ENCODE data around the gene MAPT. TPM values are rescaled to one million over a fixed set of nuclear protein-coding genes. Genes with fewer than 3 reads are reported as not detected.

The MAPT gene
- total RNA-seq, 1 donor from 2014 or later = 2.9 TPM

- H3K27me3 Mint-ChIP-seq (ENCODE audit: low read depth) = peaks cover 42% of the 10 kb centered on the region
- peaks cover 3% of the 10 kb centered on the region for H3K9me3 Mint-ChIP-seq (ENCODE audit: low read depth)
- DNase-seq (ENCODE audit: low spot score) = no peak
- no peak overlapping the region for H3K27ac Mint-ChIP-seq (ENCODE audit: unreplicated experiment)
- TF ChIP-seq, protein P1, sequence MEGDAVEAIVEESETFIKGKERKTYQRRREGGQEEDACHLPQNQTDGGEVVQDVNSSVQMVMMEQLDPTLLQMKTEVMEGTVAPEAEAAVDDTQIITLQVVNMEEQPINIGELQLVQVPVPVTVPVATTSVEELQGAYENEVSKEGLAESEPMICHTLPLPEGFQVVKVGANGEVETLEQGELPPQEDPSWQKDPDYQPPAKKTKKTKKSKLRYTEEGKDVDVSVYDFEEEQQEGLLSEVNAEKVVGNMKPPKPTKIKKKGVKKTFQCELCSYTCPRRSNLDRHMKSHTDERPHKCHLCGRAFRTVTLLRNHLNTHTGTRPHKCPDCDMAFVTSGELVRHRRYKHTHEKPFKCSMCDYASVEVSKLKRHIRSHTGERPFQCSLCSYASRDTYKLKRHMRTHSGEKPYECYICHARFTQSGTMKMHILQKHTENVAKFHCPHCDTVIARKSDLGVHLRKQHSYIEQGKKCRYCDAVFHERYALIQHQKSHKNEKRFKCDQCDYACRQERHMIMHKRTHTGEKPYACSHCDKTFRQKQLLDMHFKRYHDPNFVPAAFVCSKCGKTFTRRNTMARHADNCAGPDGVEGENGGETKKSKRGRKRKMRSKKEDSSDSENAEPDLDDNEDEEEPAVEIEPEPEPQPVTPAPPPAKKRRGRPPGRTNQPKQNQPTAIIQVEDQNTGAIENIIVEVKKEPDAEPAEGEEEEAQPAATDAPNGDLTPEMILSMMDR (IDR thresholded peaks at IDR 0.05) = no peak
- no peaks in the 10 kb centered on the region for H3K4me1 Mint-ChIP-seq (ENCODE audit: low read depth)
- no peaks in the 10 kb centered on the region for H3K36me3 Mint-ChIP-seq (ENCODE audit: low read depth)
- H3K4me3 Mint-ChIP-seq (ENCODE audit: unreplicated experiment) = no peak overlapping the region
Measured at GRCh38 chr17:45863857-45864654, 30.3 kb upstream of the MAPT start.

- H3K4me3 Mint-ChIP-seq (ENCODE audit: unreplicated experiment) = no peak overlapping the region
- no peak for DNase-seq (ENCODE audit: low spot score)
- H3K36me3 Mint-ChIP-seq (ENCODE audit: low read depth) = no peaks in the 10 kb centered on the region
- no peak overlapping the region for H3K27ac Mint-ChIP-seq (ENCODE audit: unreplicated experiment)
- peaks cover 6% of the 10 kb centered on the region for H3K4me1 Mint-ChIP-seq (ENCODE audit: low read depth)
- TF ChIP-seq, protein P1 (IDR thresholded peaks at IDR 0.05) = no peak
- H3K27me3 Mint-ChIP-seq (ENCODE audit: low read depth) = peaks cover 25% of the 10 kb centered on the region
- H3K9me3 Mint-ChIP-seq (ENCODE audit: low read depth) = no peaks in the 10 kb centered on the region
Measured at GRCh38 chr17:45867171-45867570, 27.2 kb upstream of the MAPT start.

DNA sequence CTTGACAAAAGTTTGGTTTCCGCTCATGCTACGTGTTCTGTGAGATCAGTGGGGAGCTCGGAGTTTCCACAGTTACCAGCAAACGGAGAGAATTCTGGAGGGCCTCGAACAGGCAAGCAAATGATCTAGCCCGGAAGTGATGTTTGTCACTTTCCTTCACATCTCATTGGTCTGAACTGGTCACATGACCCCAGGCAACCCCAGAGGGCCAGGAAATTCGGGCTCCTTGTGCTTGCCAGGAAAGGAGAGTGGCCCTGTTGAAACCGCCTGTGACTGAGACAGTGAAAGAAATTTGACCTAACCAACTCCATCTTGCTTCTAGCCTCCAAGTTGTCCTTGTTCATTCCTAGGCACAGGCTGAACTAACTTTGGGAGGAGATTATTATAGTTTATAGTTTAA, 26.7 kb upstream of the MAPT start:
- Mint-ChIP-seq H3K36me3 (ENCODE audit: low read depth) (no peaks in the 10 kb centered on the region), H3K27me3 (ENCODE audit: low read depth) (peaks cover 25% of the 10 kb centered on the region), H3K4me1 (ENCODE audit: low read depth) (peaks cover 6% of the 10 kb centered on the region), H3K9me3 (ENCODE audit: low read depth) (no peaks in the 10 kb centered on the region), H3K4me3 (ENCODE audit: unreplicated experiment) (no peak overlapping the region), H3K27ac (ENCODE audit: unreplicated experiment) (no peak overlapping the region)
- DNase-seq (ENCODE audit: low spot score) = no peak
- TF ChIP-seq, protein P1 (IDR thresholded peaks at IDR 0.05) = no peak

DNA sequence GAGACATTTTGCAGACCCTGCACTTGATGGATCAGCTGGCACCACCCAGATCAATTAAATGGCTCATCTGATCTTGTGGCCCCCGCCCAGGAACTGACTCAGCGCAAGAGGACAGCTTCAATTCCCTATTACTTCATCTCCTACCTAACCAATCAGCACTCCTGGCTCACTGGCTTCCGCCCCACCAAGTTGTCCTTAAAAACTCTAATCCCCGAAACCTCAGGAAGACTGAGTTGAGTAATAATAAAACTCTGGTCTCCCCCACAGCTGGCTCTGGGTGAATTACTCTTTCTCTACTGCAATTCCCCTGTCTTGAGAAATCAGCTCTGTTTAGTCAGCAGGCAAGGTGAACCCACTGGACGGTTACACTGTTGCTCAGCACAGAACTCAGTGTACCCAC, 26.1 kb upstream of the MAPT start:
- TF ChIP-seq, protein P1 (IDR thresholded peaks at IDR 0.05) = no peak

GRCh38 chr17:45869676-45870341, 24.5 kb upstream of the MAPT start:
- Mint-ChIP-seq H3K27ac (ENCODE audit: unreplicated experiment) (no peak overlapping the region), H3K9me3 (ENCODE audit: low read depth) (no peaks in the 10 kb centered on the region), H3K4me1 (ENCODE audit: low read depth) (peaks cover 10% of the 10 kb centered on the region), H3K36me3 (ENCODE audit: low read depth) (no peaks in the 10 kb centered on the region), H3K4me3 (ENCODE audit: unreplicated experiment) (no peak overlapping the region), H3K27me3 (ENCODE audit: low read depth) (peaks cover 13% of the 10 kb centered on the region)
- TF ChIP-seq, protein P1 (IDR thresholded peaks at IDR 0.05) = no peak
- no peak for DNase-seq (ENCODE audit: low spot score)

More for the DNA sequence above, 26.1 kb upstream of the MAPT start:
- H3K27me3 Mint-ChIP-seq (ENCODE audit: low read depth) = peaks cover 23% of the 10 kb centered on the region
- no peak overlapping the region for H3K27ac Mint-ChIP-seq (ENCODE audit: unreplicated experiment)
- no peak overlapping the region for H3K4me3 Mint-ChIP-seq (ENCODE audit: unreplicated experiment)
- no peaks in the 10 kb centered on the region for H3K36me3 Mint-ChIP-seq (ENCODE audit: low read depth)
- peaks cover 6% of the 10 kb centered on the region for H3K4me1 Mint-ChIP-seq (ENCODE audit: low read depth)
- no peak for DNase-seq (ENCODE audit: low spot score)
- no peaks in the 10 kb centered on the region for H3K9me3 Mint-ChIP-seq (ENCODE audit: low read depth)

Data from chondrocyte (in vitro differentiated cells).